Neutrophil (primary cell): Measurements from ENCODE around the gene DIDO1.

Experiments used
- H3K27ac ChIP-seq: fragments of 200-600 bp; sonication (generic); 2 replicates; pipeline ENCODE4 v1.5.1; 2016; ENCODE audit warnings: mild to moderate bottlenecking, moderate library complexity
- H3K27me3 ChIP-seq: fragments of 200-600 bp; sonication (generic); 2 replicates; pipeline ENCODE4 v1.6.0; 2016; ENCODE audit warnings: mild to moderate bottlenecking
- H3K36me3 ChIP-seq: fragments of 200-600 bp; sonication (generic); 2 replicates; pipeline ENCODE4 v1.5.1; 2017
- H3K4me1 ChIP-seq, 2 experiments: fragments of 200-600 bp in 1 of 2; sonication (generic) in 1 of 2; 1 replicate in 1 of 2; 2 replicates in 1 of 2; pipeline versions ENCODE4 v1.5.1 to v1.6.1; 2013 to 2016; ENCODE audit warnings: low read depth in 1 of 2, low read length in 1 of 2, mild to moderate bottlenecking in 1 of 2, moderate library complexity in 1 of 2; ENCODE audit not compliant: control insufficient read depth in 1 of 2, insufficient read depth in 1 of 2
- H3K4me3 ChIP-seq, 2 experiments: fragments of 200-600 bp in 1 of 2; sonication (generic) in 1 of 2; 1 replicate in 1 of 2; 2 replicates in 1 of 2; pipeline ENCODE4 v1.5.1; 2013 to 2016; ENCODE audit warnings: low read depth in 1 of 2, low read length in 1 of 2, mild to moderate bottlenecking in 1 of 2, moderate library complexity in 1 of 2
- H3K9me3 ChIP-seq: fragments of 200-600 bp; sonication (generic); 2 replicates; pipeline ENCODE4 v1.5.1; 2016
- CTCF ChIP-seq: fragments of 200-600 bp; sonication (generic); IDR thresholded peaks from 2 replicates; pipeline ENCODE4 v1.5.1; 2016; ENCODE audit warnings: antibody characterized with exemption

The DIDO1 gene

GRCh38 chr20:62888910-62889309, 37.4 kb downstream of the DIDO1 start:
- no peak for TF ChIP-seq CTCF
- Histone ChIP-seq H3K4me3 (no peak overlapping the region), H3K4me1 (no peaks in the 10 kb centered on the region), H3K36me3 (peaks cover 96% of the 10 kb centered on the region), H3K9me3 (no peaks in the 10 kb centered on the region), H3K27me3 (no peaks in the 10 kb centered on the region), H3K27ac (no peak overlapping the region)

- Histone ChIP-seq H3K4me3 (no peak overlapping the region), H3K36me3 (peaks cover 91% of the 10 kb centered on the region), H3K4me1 (no peaks in the 10 kb centered on the region), H3K27ac (no peak overlapping the region), H3K27me3 (no peaks in the 10 kb centered on the region), H3K9me3 (no peaks in the 10 kb centered on the region)
- no peak for TF ChIP-seq CTCF
Observed at GRCh38 chr20:62888406-62888805, 37.9 kb downstream of the DIDO1 start.

- Histone ChIP-seq H3K36me3 (peaks cover 85% of the 10 kb centered on the region), H3K27ac (no peak overlapping the region), H3K27me3 (no peaks in the 10 kb centered on the region), H3K4me1 (no peaks in the 10 kb centered on the region), H3K4me3 (no peak overlapping the region), H3K9me3 (no peaks in the 10 kb centered on the region)
- no peak for TF ChIP-seq CTCF
Observed at GRCh38 chr20:62887860-62888239, 38.5 kb downstream of the DIDO1 start.

GRCh38 chr20:62887152-62887859, 39.0 kb downstream of the DIDO1 start:
- no peaks in the 10 kb centered on the region for H3K9me3 ChIP-seq
- H3K27me3 ChIP-seq: no peaks in the 10 kb centered on the region
- no peak overlapping the region for H3K4me3 ChIP-seq
- H3K4me1 ChIP-seq: no peaks in the 10 kb centered on the region
- peaks cover 82% of the 10 kb centered on the region for H3K36me3 ChIP-seq
- no peak for TF ChIP-seq CTCF
- no peak overlapping the region for H3K27ac ChIP-seq

- H3K9me3 ChIP-seq: no peaks in the 10 kb centered on the region
- TF ChIP-seq CTCF: no peak
- no peak overlapping the region for H3K4me3 ChIP-seq
- no peak overlapping the region for H3K27ac ChIP-seq
- H3K36me3 ChIP-seq: peaks cover 82% of the 10 kb centered on the region
- H3K27me3 ChIP-seq: no peaks in the 10 kb centered on the region
- no peaks in the 10 kb centered on the region for H3K4me1 ChIP-seq
Observed at GRCh38 chr20:62886709-62887058, 39.6 kb downstream of the DIDO1 start.
